ENCODE measurements around the gene GNPNAT1. TPM values are rescaled to one million over a fixed set of nuclear protein-coding genes. Genes with fewer than 3 reads are reported as not detected.
A peak's percentile ranks its signal among the peaks of the same experiment; 100 is the strongest.

GNPNAT1 gene
- polyA plus RNA-seq, 1 of the 3 experiments (the other 2 are of a cell fraction), result 15.2 TPM

GRCh38 chr14:52837451-52837850, 46.0 kb upstream of the GNPNAT1 start:
- Histone ChIP-seq H2AFZ (ENCODE audit: low read depth) (no peak overlapping the region), H3K36me3 (replicated peaks in 1 of 2; ENCODE audit: control insufficient read depth in 1 of 2, insufficient read depth in 2 of 2, low read length in 1 of 2) (no peaks in the 10 kb centered on the region), H3K79me2 (ENCODE audit: insufficient read depth) (no peaks in the 10 kb centered on the region), H3K9me3 (no peaks in the 10 kb centered on the region), H3K4me1 (ENCODE audit: control insufficient read depth in 1 of 2, insufficient read depth in 2 of 2, low read depth in 1 of 2, low read length in 1 of 2) (peaks cover 20 to 45% of the 10 kb centered on the region in 2 experiments), H3K27me3 (ENCODE audit: insufficient read depth) (no peaks in the 10 kb centered on the region), H3K9ac (no peak overlapping the region), H3K27ac (ENCODE audit: low read depth in 2 of 2, low read length in 1 of 2) (no peak overlapping the region), H3K9me2 (no peaks in the 10 kb centered on the region), H4K20me1 (ENCODE audit: insufficient read depth) (no peaks in the 10 kb centered on the region), H3K4me3 (ENCODE audit: low read depth in 2 of 2, low read length in 1 of 2) (no peak overlapping the region), H3K4me2 (no peak overlapping the region), H3F3A (replicated peaks; ENCODE audit: insufficient read depth) (peaks cover 47% of the 10 kb centered on the region)
- TF ChIP-seq IRF3 (IDR thresholded peaks at IDR 0.05; ENCODE audit: low read depth, low read length), result no peak
- no peak for TF ChIP-seq MAX (IDR thresholded peaks at IDR 0.05; ENCODE audit: low read depth)
- TF ChIP-seq ZBTB33 (IDR thresholded peaks at IDR 0.05; ENCODE audit: borderline replicate concordance, low read depth), result no peak
- TF ChIP-seq YY1 (IDR thresholded peaks at IDR 0.05; ENCODE audit: low read depth), result no peak
- TF ChIP-seq RAD21 (IDR thresholded peaks at IDR 0.05; ENCODE audit: low read length), result no peak
- no peak for TF ChIP-seq FOSL2 (IDR thresholded peaks at IDR 0.05; ENCODE audit: borderline replicate concordance, low read depth)
- TF ChIP-seq GATA2 (CRISPR knock-in tag; IDR thresholded peaks at IDR 0.05), result no peak
- TF ChIP-seq SMC3 (IDR thresholded peaks at IDR 0.05; ENCODE audit: low read depth, low read length), result no peak
- no peak for TF ChIP-seq USF1 (IDR thresholded peaks at IDR 0.05; ENCODE audit: borderline replicate concordance, low read depth)
- CTCF ChIA-PET, result interaction anchor here (3.2 kb wide), 1 partner anchor 14 kb away, joined by 12 read pairs; no protein-coding TSS in a partner anchor
- WGBS (ENCODE audit: low lambda C conversion rate), result 98% methylated on average over 7 of the region's 7 CpGs
- DNase-seq, result no peak
- POLR2A ChIA-PET, result no interaction called here

GRCh38 chr14:52836063-52836462, 44.7 kb upstream of the GNPNAT1 start:
- POLR2A ChIA-PET, result no interaction called here
- peaks cover 27 to 51% of the 10 kb centered on the region in 2 experiments for H3K4me1 ChIP-seq (ENCODE audit: control insufficient read depth in 1 of 2, insufficient read depth in 2 of 2, low read depth in 1 of 2, low read length in 1 of 2)
- DNase-seq, result no peak

More at GRCh38 chr14:52836063-52836462, 44.7 kb upstream of the GNPNAT1 start:
- CTCF ChIA-PET, result no interaction called here
- Histone ChIP-seq H3F3A (replicated peaks; ENCODE audit: insufficient read depth) (peaks cover 40% of the 10 kb centered on the region), H3K36me3 (replicated peaks in 1 of 2; ENCODE audit: control insufficient read depth in 1 of 2, insufficient read depth in 2 of 2, low read length in 1 of 2) (no peaks in the 10 kb centered on the region), H3K9me2 (no peaks in the 10 kb centered on the region), H3K9me3 (no peaks in the 10 kb centered on the region), H3K27ac (ENCODE audit: low read depth in 2 of 2, low read length in 1 of 2) (peak overlapping the region in 1 of 2 experiments; percentile 95; a peak in 2 of 4 replicates), H3K4me2 (peak overlapping the region; percentile 66; the same call in 1 of the 2 replicates), H3K4me3 (ENCODE audit: low read depth in 2 of 2, low read length in 1 of 2) (no peak overlapping the region), H4K20me1 (ENCODE audit: insufficient read depth) (no peaks in the 10 kb centered on the region), H3K79me2 (ENCODE audit: insufficient read depth) (no peaks in the 10 kb centered on the region), H2AFZ (ENCODE audit: low read depth) (no peak overlapping the region), H3K27me3 (ENCODE audit: insufficient read depth) (no peaks in the 10 kb centered on the region), H3K9ac (peak overlapping the region; percentile 65; the same call in 1 of the 2 replicates)
- 63% methylated on average over 9 of the region's 9 CpGs for WGBS (ENCODE audit: low lambda C conversion rate)
- TF ChIP-seq MXI1 (IDR thresholded peaks at IDR 0.05; ENCODE audit: low read depth, low read length) (no peak), MAX (IDR thresholded peaks at IDR 0.05; ENCODE audit: low read depth) (no peak), USF2 (IDR thresholded peaks at IDR 0.05; ENCODE audit: borderline replicate concordance, low read depth, low read length) (no peak), IRF3 (IDR thresholded peaks at IDR 0.05; ENCODE audit: low read depth, low read length) (no peak), YY1 (IDR thresholded peaks at IDR 0.05; ENCODE audit: low read depth) (no peak), NFIC (IDR thresholded peaks at IDR 0.05; ENCODE audit: borderline replicate concordance) (no peak), JUND (IDR thresholded peaks at IDR 0.05) (0 out of 2 replicates have a peak, but pooled peaks have one; percentile 17), GABPA (IDR thresholded peaks at IDR 0.05; ENCODE audit: low read depth) (no peak), RCOR1 (IDR thresholded peaks at IDR 0.05; ENCODE audit: low read length) (no peak), CHD2 (IDR thresholded peaks at IDR 0.05; ENCODE audit: low read length, partially characterized antibody) (no peak), FOSL2 (IDR thresholded peaks at IDR 0.05; ENCODE audit: borderline replicate concordance, low read depth) (peak; percentile 45; the same call in 1 of the 2 replicates), NRF1 (IDR thresholded peaks at IDR 0.05; ENCODE audit: low read depth, low read length) (no peak), GATA2 (CRISPR knock-in tag; IDR thresholded peaks at IDR 0.05) (no peak), TCF12 (IDR thresholded peaks at IDR 0.05) (no peak), RXRA (IDR thresholded peaks at IDR 0.05; ENCODE audit: borderline replicate concordance, low read depth) (no peak; the same call in 1 of the 2 replicates), ELF1 (IDR thresholded peaks at IDR 0.05) (no peak), EP300 (IDR thresholded peaks at IDR 0.05; ENCODE audit: borderline replicate concordance in 1 of 2, low read depth in 1 of 2, low read length in 1 of 2) (no peak)

Measured in SK-N-SH (cell line).